ENCODE data around the gene ONECUT1.

ONECUT1 gene

DNA sequence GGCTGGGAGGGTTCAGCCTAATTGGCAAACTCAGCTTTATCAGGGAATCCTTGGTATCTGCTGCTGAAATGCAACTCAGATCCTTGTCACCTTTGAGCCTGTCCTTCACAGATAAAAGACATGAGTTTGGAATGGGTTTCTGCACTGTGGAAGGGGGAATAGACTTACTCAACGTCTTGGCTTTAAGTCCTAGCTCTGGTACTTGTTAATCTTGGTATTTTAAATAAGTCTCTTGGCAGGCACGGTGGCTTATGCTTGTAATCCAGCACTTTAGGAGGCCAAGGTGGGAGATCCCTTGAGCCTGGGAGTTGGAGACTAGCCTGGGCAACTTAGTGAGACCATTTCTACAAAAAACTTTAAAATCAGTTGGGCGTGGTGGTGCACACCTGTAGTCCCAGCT is 55.8 kb downstream of the ONECUT1 start:
- in situ Hi-C loops (cut with MboI; ENCODE audit: low sequenced_read_pairs): loop anchor here (5.0 to 25.0 kb wide), 2 partner anchors 397 to 477 kb away; no protein-coding TSS in a partner anchor

DNA sequence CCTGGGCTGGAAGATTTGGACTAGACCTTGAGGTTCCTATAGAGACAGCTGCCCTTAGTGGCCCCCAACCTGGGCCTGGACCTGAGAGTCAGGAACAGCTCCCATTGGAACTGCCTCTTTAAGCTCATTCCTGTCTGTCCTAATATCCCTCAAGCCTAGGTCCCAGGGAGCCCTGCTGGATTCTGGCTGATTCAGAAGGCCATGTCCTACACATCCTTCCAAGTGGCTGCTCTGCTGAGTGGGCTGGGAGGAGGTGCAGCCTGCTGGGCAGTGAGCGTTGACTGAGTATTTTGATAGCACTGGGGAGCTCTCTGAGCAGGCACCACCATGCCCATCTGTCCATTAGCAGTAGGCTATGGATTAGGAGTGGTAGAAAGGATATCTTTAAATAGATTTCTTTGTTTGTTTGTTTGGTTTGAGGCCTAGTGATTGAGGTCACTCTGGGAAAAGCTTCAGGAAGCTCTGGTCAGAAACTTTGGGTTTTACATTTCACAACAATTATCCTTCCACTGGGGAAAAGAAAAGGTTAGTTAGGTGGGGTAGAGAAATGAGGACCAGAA is 56.4 kb downstream of the ONECUT1 start:
- in situ Hi-C loops (cut with MboI; ENCODE audit: low sequenced_read_pairs): loop anchor here (5.0 to 25.0 kb wide), 2 partner anchors 396 to 476 kb away; no protein-coding TSS in a partner anchor

- in situ Hi-C loops (cut with MboI; ENCODE audit: low sequenced_read_pairs): loop anchor here (5.0 to 25.0 kb wide), 2 partner anchors 396 to 476 kb away; no protein-coding TSS in a partner anchor
Observed at GRCh38 chr15:52733088-52733487, 57.0 kb downstream of the ONECUT1 start.

DNA sequence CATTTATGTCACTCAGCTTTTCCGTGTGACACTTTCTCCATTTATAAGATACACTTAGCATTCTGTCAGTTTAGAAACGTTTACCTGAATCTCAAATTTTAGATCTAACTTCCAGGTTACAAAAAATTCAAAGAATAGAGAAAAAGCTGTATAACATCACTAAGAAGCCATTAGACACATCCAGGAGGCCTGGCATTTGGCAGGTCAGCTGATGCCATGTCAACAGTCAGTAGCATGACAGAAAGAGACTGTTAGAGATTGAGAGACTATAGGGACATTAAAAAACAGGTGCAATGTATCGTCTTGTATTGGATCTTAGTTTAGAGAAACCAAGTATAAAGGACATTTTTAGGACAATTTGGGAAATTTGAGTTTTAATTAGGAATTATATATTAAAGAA is 57.6 kb downstream of the ONECUT1 start:
- in situ Hi-C loops (cut with MboI; ENCODE audit: low sequenced_read_pairs): loop anchor here (5.0 to 25.0 kb wide), 2 partner anchors 395 to 475 kb away; no protein-coding TSS in a partner anchor

DNA sequence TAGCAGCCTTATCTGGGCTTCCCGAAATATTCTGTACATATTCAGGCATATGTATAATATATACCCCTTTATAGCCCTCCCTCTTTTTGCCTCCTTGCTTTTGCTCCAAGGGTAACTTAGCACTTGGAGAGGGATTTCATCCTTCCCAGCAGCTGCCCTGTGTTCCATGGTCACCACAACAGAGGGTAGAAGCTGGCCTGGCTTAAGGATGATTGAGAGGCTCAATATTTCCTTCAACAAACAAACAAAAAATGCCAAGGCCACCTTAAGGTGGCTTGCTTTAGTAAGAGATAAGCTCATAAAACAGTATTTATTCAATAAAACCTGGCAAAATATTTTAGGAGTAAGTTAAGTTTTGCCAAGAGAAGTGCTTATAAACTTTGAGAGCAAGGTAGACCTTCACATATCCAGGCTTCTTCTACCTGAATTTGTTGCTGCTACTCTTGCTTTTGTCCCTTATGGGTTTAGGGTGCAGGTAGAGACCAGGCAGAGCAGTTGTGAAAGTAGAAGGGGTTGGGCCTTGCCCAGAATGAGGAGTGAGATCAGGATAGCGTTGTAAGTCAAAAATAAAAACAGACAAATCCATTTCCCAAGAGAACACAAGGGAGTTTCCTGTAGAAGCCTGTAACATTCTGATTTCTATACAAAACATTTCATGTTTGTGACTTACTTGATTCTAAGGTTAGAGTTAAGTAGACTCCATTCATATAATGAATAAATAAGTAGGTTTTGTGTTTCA is 58.2 kb downstream of the ONECUT1 start:
- in situ Hi-C loops (cut with MboI; ENCODE audit: low sequenced_read_pairs): loop anchor here (5.0 to 25.0 kb wide), 2 partner anchors 395 to 475 kb away; no protein-coding TSS in a partner anchor

- in situ Hi-C loops (cut with MboI; ENCODE audit: low sequenced_read_pairs): loop anchor here (5.0 to 25.0 kb wide), 2 partner anchors 394 to 474 kb away; no protein-coding TSS in a partner anchor
Observed at GRCh38 chr15:52731004-52731403, 59.1 kb downstream of the ONECUT1 start.

GRCh38 chr15:52730594-52730993 is 59.5 kb downstream of the ONECUT1 start:
- in situ Hi-C loops (cut with MboI; ENCODE audit: low sequenced_read_pairs): loop anchor here (5.0 to 25.0 kb wide), 2 partner anchors 393 to 473 kb away; no protein-coding TSS in a partner anchor

DNA sequence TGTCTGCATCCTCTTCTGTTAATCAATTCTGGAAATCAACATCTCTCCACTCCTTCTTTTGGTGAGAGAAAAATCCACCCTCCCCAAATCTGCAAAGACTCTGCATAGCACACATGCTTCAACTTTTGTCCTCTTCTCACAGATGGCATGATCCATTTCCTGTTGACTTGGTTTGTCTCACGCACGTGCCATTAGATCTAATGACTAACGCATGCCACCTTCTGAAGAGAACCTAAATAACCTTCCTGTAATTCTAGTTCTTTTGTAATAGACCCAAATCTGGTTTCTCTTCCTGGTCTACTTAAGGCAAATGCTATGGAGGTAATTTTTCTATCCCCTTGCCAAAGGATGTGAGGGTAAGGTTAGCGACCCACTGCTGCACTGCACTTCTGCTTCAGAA is 60.0 kb downstream of the ONECUT1 start:
- in situ Hi-C loops (cut with MboI; ENCODE audit: low sequenced_read_pairs): loop anchor here (5.0 to 25.0 kb wide), 2 partner anchors 393 to 473 kb away; no protein-coding TSS in a partner anchor

DNA sequence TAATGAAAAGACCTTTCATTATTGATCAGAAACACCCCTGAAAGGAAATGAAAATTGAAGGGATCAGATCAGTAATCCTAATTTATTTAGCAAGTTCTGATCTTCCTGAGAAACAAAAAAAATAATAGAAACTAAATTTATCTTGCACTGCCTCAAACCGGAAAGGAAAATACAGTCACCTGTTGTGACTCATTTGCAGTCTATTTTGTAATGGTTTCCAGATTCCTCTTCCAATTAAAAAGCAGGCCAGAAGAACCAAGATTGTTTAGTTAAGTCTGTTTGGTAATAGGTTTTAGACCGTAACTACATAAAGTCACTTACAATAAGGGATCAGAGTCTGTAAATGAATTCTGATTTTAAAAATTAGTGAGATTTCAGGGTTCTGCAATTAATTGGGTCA is 61.2 kb downstream of the ONECUT1 start:
- in situ Hi-C loops (cut with MboI; ENCODE audit: low sequenced_read_pairs): loop anchor here (25.0 kb wide), 1 partner anchor 392 kb away; no protein-coding TSS in a partner anchor

DNA sequence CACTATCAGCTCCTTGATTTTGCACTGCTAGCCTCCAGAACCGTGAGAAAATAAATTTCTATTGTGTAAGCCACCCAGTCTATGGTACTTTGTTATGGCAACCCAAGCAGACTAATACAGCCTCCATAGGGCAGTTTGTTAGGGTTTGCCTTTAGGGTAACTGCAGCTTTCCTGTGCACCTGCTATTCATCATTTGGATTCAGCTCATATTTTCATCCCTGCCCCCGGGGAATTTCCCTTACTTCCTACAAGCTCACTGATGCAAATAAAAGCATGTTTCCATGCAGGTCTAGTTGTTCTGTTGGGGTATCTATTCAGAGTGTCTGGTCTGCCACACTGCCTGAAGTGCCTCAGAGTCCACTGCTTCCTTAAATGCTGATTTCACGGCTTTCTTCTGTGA is 62.3 kb downstream of the ONECUT1 start:
- in situ Hi-C loops (cut with MboI; ENCODE audit: low sequenced_read_pairs): loop anchor here (25.0 kb wide), 1 partner anchor 391 kb away; no protein-coding TSS in a partner anchor

- in situ Hi-C loops (cut with MboI; ENCODE audit: low sequenced_read_pairs): loop anchor here (25.0 kb wide), 1 partner anchor 389 kb away; no protein-coding TSS in a partner anchor
Observed at GRCh38 chr15:52726195-52726594, 63.9 kb downstream of the ONECUT1 start.

DNA sequence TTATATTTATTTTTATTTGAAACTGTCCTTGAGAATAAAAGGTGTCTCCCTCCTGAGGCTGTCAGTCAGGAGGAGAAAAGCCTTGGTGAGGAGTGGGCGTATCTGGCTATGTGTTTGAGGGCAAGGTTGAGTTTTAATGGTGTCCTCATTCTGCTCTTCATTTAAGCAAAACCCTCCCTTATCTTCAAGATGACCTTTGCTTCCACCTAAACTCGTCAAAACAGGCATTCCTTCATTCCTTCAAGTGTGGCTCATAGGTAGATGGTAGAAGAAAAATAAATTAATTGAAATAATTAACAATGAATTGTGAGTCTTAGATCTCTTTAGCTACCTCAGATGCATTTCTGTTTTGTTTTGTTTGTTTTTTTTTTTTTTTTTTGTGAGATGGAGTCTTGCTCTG is 71.6 kb downstream of the ONECUT1 start:
- in situ Hi-C loops (cut with MboI; ENCODE audit: low sequenced_read_pairs): no loop called here

GRCh38 chr15:52717924-52718323 is 72.2 kb downstream of the ONECUT1 start:
- in situ Hi-C loops (cut with MboI; ENCODE audit: low sequenced_read_pairs): no loop called here

GRCh38 chr15:52717481-52717880 is 72.7 kb downstream of the ONECUT1 start:
- in situ Hi-C loops (cut with MboI; ENCODE audit: low sequenced_read_pairs): no loop called here

- in situ Hi-C loops (cut with MboI; ENCODE audit: low sequenced_read_pairs): no loop called here
Observed at GRCh38 chr15:52716536-52716935, 73.6 kb downstream of the ONECUT1 start.

DNA sequence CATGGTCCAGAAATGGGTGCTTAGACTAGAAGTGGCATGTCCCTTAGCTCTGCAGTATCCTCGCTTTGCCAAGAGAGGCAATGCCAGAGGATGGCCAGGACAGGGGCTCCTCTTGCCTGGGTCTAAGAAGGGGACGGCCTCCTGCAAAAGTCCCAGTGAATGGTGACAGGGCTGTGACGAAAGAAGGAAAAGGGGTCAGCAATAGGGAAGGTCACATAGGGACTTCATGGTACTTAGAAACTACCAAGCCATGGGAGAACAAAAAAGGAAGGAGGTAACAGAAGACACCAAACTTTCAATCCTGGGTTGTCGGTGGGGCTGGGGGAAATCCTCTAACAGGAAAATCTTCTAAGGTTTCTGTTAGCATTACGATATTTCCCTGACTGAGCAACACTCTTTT is 74.7 kb downstream of the ONECUT1 start:
- in situ Hi-C loops (cut with MboI; ENCODE audit: low sequenced_read_pairs): no loop called here

DNA sequence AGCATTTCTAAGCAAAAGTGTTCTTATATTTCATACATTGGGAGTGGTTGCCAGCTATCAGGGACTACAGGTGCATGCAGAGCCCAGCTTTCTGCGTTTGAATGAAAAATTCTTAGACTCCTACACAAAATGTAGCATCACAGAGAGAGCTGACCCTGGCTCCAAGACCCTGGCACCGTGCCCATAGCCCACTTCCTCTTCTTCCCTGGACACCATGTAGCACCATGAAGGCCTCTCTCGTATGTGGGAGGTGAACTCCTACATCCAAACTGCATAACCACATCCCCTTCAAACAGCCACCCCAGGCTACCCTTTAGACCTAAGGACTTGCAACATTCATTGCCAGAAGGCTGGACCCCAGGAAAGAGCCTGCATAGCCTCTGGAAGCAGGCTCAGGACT is 75.2 kb downstream of the ONECUT1 start:
- in situ Hi-C loops (cut with MboI; ENCODE audit: low sequenced_read_pairs): no loop called here

DNA sequence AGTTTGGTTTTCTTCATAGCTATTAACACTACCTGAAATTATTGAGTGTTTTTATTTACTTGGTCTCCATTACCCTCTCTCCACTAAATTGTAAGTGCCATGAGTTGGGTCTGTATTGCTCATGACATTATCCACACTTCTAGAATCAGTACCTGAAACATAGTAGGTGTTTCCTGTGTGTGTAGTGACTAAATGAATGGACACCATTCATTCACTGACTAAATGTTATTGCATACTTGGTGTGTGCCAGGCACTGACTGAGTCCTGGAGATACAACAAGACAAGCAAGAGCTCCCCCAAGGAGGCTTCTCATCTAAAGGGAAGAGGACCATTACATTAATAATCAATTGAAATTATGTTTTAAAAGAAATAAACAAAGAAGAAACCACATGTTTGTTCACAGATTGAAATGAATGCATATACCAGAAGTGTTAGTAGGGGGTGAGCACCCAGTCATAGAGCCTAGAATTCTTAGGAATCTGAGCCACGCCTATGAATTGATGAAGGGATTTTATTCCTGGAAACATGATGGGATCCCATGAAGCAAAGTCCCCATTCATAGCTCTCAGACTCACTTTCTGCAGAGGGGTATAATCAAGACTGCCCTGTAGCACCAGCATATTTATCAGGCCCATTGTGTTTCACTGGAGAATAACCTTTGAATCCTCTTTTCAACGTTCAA is 79.3 kb downstream of the ONECUT1 start:
- in situ Hi-C loops (cut with MboI; ENCODE audit: low sequenced_read_pairs): no loop called here

- in situ Hi-C loops (cut with MboI; ENCODE audit: low sequenced_read_pairs): no loop called here
Observed at GRCh38 chr15:52710050-52710707, 80.0 kb downstream of the ONECUT1 start.

DNA sequence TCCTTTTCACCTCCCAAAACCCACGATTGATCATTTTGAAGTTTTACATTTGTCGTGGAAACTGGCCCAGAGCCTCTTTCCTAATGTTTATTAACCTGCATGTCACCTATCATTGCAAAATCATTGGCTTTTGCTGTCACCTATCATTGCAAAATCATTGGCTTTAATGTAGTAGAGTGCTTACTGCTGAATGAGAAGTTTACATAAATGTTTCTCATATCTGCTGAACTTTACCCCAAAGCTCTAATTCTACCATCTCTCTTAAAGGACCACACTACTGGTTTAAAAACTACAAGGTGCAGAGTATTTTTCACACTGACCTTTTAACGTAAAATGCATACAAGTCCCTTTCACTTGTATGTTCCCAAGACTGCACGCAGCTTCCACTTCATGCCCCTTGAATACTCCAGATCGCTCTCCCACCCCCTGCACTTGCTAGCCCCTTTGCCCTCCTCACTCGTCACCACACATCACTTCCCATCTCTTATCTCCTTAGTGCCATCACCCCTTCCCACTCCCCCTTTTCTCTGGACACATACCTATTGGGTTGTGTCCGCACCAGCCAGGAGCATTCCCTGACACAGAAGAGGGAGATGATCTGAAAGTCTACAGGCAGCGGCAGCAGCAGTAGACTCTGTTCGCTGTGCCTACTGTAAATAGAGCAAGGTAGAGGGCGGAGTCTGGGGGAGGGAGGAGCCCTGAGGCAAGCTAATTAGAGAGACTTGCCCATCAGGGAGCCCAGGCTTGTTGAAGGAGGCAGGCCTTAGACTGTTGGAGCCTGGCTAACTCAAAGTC is 80.8 kb downstream of the ONECUT1 start:
- in situ Hi-C loops (cut with MboI; ENCODE audit: low sequenced_read_pairs): no loop called here
